DND-41 (cell line): ENCODE measurements around the gene CEP68.
"Not testable (repeated sequence)": the region's sequence is repeated elsewhere in the genome, so short reads cannot be mapped to it uniquely, and the experiment has no call there.

Source experiments
- EZH2 ChIP-seq: IDR thresholded peaks from 3 replicates; pipeline ENCODE4 v1.6.1; 2012; ENCODE audit warnings: borderline replicate concordance, low read depth, mild to moderate bottlenecking, moderate library complexity, low read length, inconsistent platforms; ENCODE audit not compliant: severe bottlenecking
- TF ChIP-seq, protein P1 (sequence below): IDR thresholded peaks from 2 replicates; pipeline ENCODE4 v1.5.1; 2012; ENCODE audit warnings: borderline replicate concordance, low read length, moderate library complexity, mild to moderate bottlenecking; ENCODE audit not compliant: poor library complexity, severe bottlenecking; ENCODE audit errors: extremely low read depth

DNA sequence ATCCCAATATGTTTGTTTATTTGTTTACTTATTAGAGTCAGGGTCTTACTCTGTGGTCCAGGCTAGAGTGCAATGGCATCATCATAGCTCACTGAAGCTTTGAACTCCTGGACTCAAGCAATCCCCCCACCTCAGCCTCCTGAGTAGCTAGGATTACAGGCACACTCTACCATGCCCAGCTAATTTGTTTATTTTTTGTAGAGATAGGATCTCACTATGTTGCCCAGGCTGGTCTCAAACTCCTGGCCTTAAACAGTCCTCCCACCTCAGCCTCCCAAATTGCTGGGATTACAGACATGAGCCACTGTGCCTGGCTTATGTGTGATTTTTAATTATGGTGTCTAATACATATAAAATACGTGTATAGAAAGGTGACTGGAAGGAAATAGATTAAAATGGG is 36.0 kb upstream of the CEP68 start:
- TF ChIP-seq, protein P1, sequence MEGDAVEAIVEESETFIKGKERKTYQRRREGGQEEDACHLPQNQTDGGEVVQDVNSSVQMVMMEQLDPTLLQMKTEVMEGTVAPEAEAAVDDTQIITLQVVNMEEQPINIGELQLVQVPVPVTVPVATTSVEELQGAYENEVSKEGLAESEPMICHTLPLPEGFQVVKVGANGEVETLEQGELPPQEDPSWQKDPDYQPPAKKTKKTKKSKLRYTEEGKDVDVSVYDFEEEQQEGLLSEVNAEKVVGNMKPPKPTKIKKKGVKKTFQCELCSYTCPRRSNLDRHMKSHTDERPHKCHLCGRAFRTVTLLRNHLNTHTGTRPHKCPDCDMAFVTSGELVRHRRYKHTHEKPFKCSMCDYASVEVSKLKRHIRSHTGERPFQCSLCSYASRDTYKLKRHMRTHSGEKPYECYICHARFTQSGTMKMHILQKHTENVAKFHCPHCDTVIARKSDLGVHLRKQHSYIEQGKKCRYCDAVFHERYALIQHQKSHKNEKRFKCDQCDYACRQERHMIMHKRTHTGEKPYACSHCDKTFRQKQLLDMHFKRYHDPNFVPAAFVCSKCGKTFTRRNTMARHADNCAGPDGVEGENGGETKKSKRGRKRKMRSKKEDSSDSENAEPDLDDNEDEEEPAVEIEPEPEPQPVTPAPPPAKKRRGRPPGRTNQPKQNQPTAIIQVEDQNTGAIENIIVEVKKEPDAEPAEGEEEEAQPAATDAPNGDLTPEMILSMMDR: not testable (repeated sequence)
- TF ChIP-seq EZH2: not testable (repeated sequence)
